ENCODE measurements around the gene IL36G.

DNA sequence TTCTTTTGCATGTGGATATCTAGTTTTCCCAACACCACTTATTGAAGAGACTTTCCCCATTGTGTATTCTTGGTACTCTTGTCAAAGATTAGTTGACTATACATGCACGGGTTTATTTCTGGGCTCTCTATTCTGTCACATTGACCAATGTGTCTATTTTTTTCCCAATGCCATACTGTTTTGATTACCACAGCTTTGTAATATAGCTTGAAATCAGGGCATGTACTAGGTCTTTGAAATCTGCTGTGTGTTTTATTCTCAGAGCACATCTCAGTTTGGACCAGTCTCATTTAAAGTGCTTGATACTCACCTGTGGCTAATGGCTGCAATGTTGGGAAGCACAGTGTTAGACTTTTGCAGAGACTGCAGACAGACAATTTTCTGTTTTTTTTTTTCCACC, 32.8 kb upstream of the IL36G start:
- TF ChIP-seq CTCF (IDR thresholded peaks at IDR 0.05; ENCODE audit: low read length) (no peak), EZH2 (optimal IDR thresholded peaks at IDR 0.05; ENCODE audit: low read depth, low read length) (no peak)
